DMS79 treated with DMSO at 0.1 percent for 48 hours (cell line): ENCODE data around the gene UBE2N.

ENCODE experiments used
- DNase-seq: peaks from one replicate; lab custom pipeline; 2025; lab: John Stamatoyannopoulos, UW

UBE2N gene

DNA sequence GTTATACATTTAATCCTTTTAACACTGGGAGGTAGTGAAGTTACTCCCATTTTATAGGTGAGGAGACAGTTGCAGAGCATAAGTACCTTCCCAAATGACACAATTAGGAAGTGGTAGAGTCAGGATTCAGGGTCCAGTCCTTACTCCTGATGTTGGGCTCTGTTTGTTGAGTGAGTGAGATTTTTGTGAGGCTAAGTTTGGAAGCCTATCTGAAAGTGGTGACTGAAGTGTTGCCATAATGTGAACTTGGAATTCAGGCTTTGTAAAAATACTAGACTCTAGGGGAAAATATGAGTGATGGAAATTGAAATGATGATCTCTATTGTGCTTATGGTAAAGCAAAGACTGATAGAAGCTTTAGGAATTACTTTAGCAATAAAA, 61.8 kb downstream of the UBE2N start:
- DNase-seq = no peak

DNA sequence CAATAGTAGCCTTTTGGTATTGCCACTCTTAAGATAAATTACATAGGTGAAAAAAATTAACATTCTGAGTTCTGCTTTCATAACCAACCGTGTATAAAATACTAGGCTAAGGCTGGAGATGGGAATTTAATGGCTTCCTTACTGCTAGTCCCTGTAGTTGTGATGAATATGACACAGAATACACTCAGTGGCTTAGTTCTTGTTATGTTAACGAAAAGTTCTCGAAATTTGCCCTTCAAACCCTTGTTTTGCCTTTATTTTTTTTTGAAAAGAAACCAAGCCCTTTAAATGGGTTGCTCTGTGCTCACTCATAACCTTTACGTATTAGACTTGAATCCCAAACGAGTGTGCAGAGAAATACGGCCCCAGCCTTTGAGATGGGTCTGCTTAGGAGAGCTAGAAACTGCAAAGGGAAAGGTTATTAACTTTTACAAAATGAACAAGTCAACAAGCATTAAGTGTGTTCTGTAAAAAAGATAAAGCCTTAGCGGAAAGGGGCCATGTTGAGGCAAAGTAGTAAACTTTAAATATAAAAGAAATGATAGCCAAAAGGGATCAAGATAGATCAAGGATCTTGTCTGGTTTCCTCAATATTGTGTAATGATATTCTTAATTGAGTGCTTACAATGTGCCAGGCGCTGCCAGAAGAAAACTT, 62.3 kb downstream of the UBE2N start:
- peak; percentile 54 for DNase-seq

DNA sequence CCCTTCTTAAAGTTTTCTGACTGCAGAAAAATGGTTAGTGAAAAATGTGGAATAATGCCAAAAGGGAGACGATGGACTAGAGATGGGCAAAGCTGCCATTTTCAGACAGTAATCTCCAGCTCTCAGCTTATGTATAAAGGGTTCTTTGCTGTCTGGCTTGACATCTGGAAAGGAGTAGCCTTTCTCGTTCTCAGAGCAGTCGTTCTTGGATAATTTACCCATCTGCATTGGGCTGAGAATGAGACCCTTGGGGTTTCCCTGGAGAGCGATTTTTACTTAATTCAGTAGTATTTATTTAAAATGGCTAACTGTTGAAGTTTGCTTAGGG, 62.8 kb downstream of the UBE2N start:
- DNase-seq = peak; percentile 69

DNA sequence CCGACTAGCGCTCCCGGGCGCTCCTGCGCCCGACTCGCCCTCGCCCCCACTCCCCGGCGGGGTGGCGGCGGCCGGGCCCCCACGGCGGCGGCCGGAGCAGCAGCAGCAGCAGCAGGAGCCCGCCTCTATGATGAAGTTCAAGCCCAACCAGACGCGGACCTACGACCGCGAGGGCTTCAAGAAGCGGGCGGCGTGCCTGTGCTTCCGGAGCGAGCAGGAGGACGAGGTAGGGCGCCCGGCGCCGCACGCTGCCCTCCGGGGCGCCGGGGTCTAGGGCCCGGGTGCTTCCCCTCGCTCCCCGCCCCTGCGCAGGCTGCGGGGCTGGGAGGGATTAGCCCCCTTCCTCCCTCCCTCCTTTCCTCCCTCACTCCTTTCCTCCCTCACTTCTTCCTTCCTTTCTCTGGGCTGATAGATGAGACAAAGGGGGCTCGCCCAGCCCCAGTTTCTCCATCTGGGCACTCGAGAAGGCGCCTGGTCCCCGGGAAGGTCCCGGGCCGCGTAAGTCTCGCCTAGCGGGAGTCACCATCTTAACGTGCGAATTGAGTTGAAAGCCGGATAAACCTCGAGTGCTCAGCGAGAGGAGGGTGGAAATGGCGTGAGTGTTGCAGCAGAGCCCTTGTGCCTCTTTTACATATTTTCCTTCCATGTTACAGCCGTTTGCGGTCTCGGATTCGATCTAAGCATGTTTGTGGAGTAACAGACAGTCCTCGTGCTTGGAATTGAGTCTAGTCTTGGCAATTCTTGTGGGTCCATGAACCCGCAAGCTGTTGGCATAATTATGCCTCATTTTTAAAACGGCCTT, 63.4 kb downstream of the UBE2N start:
- DNase-seq = peak; percentile 69

DNA sequence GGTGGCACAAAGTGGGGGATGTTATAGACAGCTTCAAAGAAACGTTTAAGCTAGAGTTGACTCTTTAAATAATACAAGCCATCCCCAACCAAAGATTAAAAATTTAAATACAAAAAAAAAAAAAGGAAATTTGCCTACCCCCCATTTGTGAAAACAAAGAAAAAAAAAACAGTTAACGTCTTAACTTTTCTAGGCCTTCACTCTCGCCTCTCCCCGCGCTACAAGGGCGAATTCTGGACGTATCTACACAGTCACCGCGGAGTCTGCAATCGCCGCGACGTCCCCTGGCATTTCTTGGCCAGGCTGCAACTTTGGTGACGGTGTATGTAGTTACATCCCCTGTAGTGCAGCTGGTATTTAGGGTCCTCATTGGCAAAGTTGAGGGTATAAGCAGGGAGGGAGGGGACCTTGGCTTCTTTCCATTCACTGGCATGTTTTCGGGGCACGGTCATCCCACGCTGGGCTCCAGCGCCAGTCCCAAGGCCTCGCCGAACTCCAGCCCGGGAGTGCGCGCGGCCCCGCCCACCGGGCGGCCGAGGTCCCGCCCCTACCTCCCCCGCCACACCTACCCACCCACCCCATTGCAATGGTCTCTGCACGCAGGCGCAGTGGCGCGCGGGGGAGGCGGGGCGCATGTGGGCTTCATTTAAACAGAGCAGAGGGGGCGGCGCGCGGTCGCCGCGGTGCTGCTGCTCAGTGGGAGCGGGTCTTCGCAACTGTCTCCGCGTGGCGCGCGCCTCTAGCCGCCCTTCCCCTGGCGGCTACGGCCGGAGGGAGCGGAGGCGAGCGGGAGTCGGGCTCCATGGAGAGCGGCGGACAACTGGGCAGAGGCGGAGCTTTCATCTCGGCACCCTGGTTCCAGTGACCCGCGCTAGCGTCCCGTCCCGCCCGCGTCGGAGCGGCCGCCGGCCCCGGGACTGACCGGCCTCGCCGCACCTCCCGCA, 64.2 kb downstream of the UBE2N start, which contains the start of gene NUDT4:
TSS of gene NUDT4 (plus strand) at position 674 of the 944 bp plus-strand sequence. CDS start 398 bp downstream, outside the sequence.
- DNase-seq = peak; percentile 82

DNA sequence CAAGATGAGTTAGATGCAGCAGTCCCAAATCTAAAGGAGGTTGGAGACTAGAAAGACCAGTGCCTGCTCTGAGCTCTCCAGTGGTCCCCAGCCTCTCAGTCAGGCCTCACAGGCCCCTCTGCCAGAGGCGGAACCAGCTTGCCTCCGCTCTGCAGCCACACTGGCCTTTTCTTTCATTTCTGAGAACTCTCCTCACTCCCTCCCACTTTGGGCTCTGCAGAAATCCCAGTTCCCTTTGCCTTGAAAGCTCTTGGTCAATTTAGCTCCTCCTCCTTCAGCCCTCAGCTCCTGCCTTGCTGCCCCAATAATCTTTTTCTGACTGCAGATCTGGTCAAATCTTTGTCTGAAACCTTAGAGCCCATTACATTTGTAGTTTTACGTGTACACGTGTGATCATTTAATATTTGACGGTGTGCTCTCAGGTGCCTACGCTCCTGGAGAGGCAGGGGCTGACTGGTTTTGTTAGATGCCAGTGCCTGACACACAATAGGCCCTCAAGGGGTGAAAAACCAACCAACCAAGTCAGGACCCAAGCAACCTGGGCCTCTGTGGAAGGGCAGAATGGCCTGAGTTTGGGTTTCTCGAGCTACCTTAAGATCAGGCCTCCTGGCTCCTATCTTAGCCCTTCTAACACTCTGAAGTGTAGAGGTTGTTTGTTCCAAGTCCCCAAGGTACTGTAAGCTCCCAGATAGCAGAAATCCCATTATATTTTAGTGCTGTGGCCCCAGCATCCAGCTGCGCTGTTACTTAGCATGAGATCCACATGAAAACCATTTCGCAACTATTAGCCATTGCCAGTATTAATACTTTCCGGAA, 65.1 kb downstream of the UBE2N start:
- peak; percentile 29 for DNase-seq

DNA sequence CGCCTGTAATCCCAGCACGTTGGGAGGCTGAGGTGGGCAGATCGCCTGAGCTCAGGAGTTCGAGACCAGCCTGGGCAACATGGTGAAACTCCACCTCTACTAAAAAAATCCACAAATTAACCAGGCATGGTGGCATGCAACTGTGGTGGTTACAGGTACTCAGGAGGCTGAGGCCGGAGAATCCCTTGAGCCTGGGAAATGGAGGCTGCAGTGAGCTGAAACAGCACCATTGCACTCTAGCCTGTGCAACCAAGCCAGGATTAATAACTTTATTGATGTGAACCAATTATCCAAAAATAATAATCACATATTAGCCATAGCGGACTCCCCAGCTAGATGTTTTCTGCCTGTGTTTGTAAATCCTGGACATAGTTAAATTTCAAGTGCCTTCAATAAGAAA, 65.8 kb downstream of the UBE2N start:
- no peak for DNase-seq

DNA sequence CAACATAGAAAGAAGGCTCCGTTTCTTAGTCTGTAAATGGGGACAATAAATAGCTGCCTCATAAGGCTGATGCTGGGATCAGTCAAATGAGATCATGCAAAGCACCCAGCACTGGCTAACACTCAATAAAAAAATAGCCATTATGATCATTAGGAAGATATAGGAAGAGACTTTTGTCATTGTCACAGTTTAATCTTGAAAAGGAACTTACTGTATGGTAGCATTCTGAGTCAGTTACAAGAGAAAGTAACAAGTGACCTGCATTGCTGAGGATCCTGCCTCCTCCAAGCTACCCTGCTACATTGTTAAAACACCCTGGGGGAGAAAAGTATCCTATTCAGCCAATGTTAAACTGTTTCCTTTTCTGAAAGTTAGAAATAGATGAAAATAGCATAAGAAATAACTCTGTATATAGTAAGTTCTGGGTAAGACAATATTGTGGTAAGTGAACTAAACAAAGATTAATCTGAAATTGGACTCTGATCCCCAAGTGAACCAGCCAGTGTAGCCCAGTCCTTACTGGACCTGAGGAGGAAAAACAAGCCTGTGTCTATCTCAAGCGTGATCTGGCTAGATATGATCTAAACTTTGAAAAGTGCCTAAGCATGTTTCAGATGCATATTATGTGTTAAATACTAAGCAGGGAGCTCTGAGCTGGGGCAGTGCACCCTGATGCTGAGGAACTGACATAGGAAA, 67.6 kb downstream of the UBE2N start:
- no peak for DNase-seq

DNA sequence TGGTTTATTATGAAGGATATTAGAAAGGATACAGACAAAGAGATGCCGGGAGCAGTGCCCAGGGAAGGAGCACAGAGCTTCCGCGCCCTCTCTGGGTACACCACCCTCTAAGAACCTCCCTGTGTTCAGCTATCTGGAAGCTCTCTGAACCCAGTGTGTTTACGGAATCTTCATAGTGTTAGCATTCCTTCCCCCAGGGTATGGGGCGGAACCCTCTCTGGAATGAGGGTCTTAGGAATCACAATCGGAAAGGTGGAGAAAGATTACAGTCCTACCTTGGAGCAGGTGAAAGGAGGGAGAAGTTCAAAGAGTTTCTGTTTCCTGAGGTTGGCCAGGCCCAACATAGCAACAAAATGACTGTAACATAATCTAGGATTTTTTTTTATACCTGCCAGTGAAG, 70.8 kb downstream of the UBE2N start:
- no peak for DNase-seq

DNA sequence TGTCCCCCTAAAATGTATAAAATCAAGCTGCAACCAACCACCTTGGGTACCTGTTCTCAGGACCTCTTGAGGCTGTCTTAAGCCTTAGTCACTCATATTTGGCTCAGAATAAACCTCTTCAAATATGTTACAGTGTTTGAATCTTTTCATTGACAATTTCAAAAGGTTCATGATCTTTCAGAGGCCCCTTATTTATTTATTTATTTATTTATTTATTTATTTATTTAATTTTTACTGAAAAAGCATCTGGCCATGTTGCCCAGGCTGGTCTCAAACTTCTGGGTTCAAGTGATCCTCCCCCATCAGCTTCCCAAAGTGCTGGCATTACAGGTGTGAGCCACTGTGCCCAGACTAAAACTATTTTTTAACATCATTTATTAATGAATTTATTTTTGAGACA, 72.2 kb downstream of the UBE2N start:
- no peak for DNase-seq

DNA sequence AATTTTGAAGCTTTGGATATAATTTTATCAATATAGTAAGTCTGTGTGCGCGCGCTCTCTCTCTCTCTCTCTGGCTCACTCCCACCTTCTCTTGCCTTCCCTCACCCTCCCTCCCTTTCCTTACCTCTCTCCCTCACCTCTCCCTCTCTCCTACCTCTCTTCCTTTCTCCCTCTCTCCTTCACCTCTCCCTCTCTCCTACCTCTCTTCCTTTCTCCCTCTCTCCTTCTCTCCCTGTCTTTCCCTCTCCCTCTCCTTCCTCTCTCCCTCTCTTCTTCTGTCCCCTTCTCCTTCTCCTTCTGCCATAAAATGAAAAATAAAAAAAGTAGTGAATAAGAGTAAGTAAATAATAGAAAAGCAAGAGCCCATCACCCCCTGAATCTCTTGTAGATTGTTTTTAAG, 73.0 kb downstream of the UBE2N start:
- no peak for DNase-seq

DNA sequence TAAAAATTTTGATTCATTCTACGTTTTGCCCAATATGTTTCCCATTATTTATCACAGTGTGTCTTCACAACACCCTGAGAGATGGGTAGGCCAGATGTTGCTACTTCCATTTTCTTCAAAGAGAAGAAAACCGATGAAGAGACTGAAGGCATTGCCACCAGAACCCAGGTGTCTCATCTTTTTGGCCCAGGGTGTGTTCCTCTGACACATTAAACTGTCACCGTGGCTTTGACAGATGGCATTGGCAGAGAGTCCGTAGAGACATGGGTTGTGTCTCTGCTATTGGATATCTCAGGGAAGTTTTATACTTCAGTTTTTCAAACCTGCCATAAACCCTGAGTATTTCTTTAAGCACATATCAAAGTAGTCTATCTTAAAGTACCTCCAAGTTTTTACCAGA, 75.3 kb downstream of the UBE2N start:
- DNase-seq = no peak

DNA sequence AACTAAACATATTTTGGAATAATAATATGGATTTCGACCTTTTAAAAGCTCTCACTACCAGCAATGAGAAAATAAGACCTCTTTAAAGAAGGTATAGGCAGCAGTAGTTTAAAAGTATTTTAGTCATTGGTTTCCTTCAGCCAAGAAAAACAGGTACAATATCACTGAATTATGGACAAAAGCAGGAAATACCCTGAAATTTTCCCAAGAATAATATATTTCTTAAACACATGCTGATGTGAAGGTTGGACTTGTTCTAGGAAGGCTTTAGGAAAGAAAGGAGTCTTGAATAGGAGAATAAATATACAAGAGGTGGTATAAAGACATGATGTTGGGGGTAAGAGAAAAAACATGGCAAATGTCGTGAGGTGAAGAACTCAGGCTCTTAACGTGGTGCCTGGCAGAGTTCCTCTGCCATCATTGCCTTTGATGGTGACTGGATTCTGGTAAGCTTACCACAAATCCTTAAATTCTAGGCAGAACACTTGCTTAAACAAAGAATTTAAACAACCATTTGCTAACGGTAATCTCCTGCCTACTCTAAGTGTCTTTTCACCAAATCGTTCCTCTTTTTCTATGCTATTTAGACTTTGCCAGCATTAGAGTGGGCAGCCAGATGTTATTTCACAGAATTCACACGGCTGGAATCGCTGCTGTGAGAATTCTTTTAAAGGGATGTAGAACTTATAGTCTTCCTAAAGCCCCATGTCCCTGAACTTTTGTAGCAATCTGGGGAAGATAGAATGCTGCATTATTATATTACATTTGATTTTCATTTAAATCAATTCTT, 75.9 kb downstream of the UBE2N start:
- no peak for DNase-seq

DNA sequence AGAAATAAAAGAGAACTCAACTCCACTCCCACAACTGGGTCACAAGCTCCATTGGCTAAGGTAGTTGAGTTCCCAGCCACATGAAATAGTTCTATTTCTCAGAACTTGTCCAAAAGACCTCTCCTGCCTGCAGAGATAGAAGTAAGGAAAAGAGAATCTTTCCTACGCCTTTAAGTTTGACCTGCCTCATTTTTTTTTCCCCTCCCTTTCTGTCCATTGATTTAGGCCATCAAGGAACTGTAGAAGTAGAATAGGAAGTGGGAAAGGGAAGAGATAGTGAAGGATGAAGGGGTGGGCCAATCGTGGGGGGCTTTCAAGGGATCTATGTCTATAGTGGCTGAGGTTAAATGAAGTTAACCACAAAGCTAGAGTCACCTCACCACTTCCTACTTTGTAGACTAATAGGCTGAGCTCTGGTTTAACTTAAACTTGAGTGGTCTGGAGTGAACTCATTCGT, 77.9 kb downstream of the UBE2N start:
- DNase-seq = no peak

DNA sequence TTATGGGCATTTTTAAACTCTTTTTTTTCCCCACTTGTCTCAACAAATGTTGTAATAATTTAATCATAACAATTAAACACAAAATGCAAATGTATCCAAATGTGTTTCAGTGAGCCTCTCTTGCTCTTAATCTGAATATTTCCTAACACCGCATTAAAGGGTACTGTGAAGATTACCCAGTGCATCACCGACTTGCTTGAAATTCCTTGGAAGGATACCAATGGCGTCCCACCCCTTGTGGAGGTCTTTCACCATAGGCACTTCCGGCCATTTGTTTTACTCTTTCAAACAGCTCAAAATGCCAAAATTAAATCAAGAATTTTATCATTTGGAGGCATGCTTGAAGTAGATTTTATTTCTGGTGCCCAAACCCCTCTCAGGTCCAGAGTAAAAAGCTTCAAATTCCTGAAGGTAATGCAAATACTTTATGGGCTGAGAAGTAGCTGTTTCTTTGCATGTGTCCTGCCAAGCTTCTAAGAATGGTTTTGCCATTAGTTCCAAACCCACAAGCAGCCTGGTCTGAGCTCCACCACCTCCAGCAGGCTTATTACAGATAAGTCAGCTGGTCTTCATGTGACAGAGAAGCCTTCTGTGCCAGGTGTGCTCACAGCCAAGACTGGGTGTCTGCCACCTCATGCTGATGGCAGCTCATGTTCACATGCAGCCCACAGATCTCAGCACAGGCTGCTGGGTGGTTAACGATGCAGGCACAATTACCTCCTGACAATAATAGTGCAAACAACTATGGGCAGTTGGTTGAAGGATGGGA, 80.4 kb downstream of the UBE2N start:
- no peak for DNase-seq

DNA sequence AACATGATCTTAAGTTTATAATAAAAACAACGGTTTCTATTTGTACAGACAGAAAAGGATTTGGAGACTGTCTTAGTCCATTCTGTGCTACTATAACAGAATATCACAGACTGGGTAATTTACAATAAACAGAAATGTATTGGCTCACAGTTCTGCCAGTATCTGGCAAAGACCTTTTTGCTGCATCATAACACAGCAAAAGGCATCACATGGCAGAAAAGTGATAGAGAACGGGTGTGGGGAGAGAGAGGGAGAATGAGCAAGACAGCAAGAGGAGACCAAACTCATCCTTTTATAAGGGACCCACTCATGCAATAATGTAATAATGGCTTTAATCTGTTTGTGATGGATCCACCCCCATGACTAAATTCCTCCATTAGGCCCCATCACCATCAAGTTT, 81.1 kb downstream of the UBE2N start:
- DNase-seq = no peak

DNA sequence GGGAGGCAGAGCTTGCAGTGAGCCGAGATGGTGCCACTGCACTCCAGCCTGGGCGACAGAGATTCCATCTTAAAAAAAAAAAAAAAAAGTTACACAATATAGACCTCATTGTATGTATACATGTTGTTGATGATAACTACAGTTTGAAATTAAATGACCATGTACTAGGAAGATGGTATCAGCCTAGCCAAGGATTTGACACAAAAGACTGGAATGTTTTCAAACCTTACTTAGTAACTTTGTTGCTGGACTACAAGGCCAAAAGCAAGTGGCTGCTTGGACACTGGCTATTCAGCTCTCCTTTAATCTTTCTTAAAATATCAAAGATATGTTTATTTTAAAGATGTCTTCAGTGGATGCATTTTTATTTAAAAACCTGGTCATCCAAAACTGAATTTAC, 82.9 kb downstream of the UBE2N start:
- DNase-seq = no peak

DNA sequence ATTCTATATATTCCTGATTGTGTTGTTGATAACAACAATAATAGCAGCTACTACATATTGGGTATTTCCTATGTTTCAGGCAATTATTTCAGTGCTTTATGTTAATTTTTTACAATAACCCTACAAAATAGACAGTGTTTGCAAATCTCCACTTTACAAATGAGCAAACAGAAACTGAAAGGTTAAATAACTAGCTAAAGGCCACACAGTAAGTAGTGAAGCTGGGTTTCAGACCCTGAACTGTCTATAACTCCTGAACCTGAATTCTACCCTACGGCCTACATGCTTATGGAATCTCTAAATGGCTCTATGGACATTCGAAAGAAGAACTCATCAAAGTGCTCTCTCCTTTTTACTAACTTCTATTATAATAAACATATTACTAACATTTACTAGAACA, 83.7 kb downstream of the UBE2N start:
- no peak for DNase-seq

DNA sequence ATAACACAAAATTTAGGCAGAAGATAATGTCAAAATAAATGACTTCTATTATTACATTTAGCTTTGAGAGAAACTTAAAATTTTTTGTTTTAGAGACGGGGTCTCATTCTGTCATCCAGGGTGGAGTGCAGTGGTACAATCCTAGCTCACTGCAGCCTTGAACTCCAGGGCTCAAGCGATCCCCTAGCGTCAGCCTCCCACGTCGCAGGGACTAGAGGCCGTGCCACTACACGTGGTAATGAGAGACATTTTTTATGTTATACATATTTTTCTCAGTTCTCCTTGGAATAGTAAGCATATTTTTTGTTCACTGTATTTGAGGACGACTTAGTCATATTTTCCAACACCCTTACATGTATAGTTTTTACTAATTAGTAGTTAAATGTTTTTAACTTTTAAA, 85.5 kb downstream of the UBE2N start:
- no peak for DNase-seq
